HG02759 (cell line): ENCODE results near the gene VSTM4.

Experiments
- ATAC-seq: cut with Tn5 transposase; IDR thresholded peaks from one replicate; pipeline ENCODE4 v1.9.1; 2021; ENCODE audit warnings: mild to moderate bottlenecking, moderate library complexity; ENCODE audit not compliant: unreplicated experiment

VSTM4 gene

GRCh38 chr10:49118430-49119074 lies 3.2 kb upstream of the VSTM4 start:
- no peak for ATAC-seq

GRCh38 chr10:49117376-49118070 lies 2.2 kb upstream of the VSTM4 start:
- ATAC-seq, result no peak

DNA sequence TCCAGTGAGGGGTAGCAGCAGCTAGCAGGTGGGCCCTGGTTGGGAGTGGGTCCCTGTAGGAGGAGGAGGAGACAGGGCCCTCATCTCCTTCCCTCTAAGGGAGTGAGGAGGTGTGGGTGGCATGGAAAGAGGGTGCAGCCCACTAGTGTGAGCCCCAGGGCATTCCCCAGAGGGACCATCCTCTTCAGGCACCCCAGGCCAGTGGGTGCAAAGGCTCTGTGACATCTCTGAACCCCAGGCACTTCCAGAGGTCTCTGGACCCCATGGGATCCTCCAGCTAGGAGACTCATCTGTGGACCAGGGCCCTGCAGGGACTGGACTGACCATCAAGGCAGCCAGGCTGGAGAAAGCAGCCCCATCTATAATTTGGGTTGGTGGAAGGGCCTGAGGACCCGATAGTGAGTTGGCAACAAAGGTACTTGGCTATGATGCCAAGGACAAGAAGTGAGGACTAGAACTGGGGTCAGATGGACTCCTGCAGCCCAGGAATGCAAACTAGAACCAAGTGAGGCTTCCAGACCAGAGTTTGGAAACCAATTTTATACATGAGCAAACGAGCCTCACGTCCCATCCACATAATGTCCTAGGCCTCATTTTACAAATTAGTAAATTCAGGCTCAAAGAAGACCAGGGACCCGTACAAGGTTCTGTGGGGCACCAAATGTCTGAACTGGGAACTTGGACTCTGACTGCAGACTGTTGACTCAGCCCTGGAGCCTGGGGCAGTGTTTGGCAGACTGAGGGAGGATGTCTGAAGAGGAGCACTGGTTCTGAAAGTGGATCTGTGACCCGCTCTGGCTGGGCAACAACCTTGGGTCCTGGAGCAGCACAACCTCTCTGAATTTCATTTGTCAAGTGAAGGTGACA lies 1.4 kb upstream of the VSTM4 start:
- ATAC-seq, result no peak

DNA sequence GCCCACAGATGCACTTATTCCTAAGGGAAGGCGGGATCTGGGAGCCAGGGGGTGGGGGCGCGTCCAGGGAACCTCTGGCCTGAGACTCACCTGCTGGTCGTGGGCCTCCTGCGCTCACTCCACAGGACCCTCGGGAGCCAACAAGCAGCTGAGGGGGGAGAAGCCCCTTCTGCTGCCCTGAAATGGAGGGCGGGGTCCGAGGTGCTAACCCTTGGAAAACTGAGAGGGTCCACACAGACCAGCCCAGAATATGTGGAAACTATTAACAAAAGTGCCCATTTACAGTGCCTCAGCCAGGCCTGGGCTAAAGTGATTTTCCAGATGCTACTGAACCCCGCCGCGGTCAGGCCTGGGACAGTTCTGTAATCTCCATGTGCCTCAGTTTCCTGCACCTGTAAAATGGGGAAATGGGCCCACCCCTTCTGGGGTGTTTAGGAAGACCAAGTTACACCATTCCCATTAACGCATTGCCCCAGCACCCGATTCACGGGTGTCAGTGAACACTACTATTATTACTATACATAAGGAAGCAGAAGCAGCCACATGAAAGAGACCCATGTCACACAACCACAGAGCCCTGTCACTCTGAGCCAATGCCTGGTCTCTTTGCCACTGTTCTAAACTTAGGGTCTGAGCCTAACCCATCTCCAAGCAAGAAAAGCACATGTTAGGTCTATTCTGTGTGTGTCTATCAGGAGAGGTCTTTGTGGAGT lies 630 bp upstream of the VSTM4 start:
- no peak for ATAC-seq

- ATAC-seq, result no peak
Measured at GRCh38 chr10:49114718-49115014, 656 bp downstream of the VSTM4 start.

- no peak for ATAC-seq
Measured at GRCh38 chr10:49113741-49114141, 1.6 kb downstream of the VSTM4 start.

DNA sequence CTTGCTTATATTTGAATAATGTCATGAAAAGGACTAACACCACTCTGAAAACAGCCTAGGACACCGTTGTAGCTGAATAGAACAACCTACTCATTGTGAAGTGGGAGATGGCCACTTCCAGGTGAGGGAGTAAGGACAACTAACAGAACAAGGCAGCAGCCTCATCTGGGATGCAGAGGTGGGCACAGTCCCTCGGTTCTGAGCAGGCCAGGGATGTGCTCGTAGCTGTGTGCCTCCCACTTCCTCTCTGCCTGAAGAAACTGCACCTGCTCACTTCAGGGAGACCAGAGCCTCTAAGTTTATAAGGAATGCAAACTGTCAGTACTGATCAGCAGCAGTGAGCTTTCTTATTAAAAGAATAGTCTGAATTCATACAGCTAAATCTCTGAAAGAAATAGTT lies 2.5 kb downstream of the VSTM4 start:
- ATAC-seq, result no peak

DNA sequence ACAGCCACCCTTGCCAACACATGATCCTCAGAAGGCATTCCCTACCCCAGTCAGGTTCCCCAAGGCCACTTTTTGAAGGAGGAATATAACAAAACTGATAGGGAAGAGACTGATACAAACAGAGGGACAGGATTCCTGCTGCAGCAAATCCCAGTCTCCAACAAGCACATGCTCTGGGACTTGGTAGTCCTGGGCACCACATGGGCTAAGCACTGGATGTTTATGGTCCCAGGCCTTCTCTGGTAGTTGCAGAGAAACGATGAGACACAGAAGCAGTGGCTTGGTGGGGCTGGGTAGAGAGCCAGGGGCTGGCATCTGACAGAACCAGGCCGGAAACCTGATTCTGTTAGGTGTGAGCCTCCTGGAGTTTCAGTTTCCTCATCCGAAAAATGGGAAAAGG lies 3.2 kb downstream of the VSTM4 start:
- ATAC-seq, result no peak

- no peak for ATAC-seq
Measured at GRCh38 chr10:49111320-49111698, 4.0 kb downstream of the VSTM4 start.

DNA sequence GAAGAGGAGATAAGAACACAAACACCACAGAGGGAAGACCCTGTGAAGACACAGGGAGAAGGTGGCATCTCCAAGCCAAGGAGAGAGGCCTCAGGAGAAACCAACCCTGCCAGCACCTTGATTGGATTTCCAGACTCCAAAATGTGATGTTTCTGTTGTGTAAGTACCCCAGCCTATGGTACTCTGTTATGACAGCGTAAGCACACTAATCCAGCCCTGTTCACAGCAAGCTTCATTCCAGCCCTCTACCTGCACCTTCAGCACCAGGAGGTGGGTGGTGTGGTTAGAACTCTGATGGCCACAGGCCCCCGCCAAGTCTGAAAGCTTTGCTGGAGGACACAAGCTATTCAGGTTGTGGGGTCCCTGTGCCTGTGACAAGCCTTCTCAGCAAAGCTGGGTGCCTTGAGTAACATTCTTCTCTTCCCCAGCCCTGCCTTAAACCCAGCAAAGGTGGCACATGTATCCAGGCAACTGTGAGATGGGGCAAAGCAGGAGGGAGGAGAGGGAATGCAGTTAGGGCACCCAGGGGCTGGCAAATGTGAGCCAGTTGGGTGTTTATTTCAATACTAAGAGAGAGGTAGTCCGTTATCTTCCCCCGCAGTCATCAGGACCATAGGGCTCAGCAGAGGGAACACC lies 4.5 kb downstream of the VSTM4 start:
- no peak for ATAC-seq

GRCh38 chr10:49109669-49110340 lies 5.5 kb downstream of the VSTM4 start:
- no peak for ATAC-seq

- no peak for ATAC-seq
Measured at GRCh38 chr10:49108656-49109055, 6.7 kb downstream of the VSTM4 start.

DNA sequence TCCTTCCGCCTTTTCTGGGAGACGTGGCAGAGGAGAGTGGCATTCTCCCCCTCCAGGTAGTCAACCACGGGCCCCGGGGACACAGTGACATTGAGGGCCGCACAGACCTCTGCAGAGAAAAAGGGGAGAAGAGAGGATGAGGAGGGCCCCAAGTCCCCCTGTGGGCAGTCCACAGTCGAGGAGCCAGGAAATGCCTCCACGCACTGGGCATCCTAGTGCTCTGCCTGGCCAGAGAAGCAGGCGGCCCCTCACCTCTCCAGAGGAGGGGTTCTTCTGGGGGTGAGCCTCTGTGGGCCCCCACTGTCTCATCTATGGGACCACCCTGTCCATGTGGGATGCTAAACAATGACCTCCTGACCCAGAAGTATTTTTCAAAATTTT lies 7.4 kb downstream of the VSTM4 start:
- no peak for ATAC-seq

DNA sequence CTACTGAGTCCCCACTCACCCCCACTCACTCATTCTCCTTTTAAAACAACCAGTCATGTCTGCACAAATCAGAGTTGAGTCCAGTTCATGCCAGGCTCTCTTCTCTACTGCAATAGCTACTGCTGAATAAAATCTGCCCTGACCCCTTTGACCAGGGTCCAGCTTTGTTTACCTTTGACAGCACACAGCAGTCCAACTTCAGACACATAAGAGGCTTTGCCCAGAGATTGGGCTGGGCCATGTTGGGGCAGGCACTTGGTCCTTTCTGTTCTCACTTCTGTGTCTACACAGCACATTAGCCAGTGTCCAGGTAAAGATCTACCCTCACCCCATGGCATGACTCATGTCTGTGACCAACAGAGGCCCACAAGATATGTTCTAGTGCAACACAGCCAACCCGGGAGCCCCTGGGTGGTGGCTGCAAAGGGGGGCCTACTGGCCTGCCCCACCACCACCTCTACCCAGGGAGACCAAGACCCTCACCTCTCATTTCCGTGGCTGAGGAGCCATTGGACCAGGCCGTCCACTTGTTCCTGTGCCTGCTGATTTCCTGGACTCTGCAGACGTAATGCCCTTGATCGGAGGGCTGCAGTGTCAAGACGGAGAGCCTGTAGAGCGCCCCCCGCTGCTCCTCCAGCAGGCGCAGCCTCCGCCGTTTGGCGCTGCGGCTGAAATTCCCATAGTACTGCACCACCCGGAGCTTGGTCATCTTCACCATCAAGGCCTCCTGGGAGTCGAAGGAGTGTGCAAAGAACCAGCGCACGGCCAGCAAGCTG lies 8.0 kb downstream of the VSTM4 start:
- no peak for ATAC-seq

GRCh38 chr10:49106451-49106850 lies 8.9 kb downstream of the VSTM4 start:
- no peak for ATAC-seq

DNA sequence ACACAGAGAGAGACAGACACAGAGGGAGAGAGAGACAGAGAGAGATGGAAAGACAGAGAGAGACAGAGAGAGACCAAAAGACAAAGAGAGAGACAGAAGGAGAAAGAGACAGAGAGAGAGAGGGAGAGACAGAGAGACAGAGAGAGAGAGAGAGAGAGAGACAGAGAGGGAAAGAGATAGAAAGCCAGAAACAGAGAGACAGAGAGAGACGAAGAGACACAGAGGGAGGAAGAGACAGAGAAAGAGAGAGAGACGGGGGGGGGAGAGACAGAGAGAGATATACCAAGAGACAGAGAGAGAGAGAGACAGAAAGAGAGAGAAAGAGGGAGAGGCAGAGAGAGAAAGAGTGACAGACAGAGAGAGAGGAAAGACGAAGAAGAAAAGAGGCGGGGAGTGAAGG lies 10.2 kb downstream of the VSTM4 start:
- ATAC-seq, result no peak

GRCh38 chr10:49104323-49104722 lies 11.0 kb downstream of the VSTM4 start:
- no peak for ATAC-seq

DNA sequence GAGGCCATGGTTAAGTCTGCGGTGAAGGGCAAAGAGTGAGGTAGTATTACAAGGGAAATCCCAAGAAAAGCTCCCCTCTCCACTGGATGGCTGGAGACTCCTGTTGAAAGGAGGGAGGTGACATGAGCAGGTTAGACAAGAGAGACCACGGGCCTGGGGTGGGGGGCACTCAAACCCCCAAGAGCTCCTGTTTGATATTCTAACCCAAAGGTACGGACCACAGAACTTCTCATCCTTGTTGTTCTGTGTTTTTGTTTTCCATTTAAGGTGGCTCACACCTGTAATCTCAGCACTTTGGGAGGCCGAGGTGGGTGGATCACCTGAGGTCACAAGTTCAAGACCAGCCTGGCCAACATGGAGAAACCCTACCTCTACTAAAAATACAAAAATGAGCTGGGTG lies 11.6 kb downstream of the VSTM4 start:
- no peak for ATAC-seq

DNA sequence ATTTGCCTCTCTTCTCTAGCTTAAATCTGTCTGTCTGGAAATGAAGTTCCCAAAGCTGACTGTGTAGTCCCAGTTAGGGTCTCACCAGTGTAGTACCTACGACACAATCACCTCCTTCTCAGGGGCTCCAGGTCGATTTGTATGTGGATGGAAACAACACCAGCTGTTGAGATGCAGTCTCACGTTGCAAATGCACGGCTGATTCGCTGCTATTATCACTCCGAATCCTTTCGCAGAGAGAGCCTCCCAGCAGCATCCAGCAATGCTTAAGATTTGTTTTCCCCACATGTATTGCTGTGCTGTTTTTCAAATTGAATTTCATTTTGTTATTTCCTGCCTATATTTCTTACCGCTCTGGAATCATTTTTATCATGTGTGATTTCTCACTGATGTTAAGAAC lies 16.3 kb downstream of the VSTM4 start:
- no peak for ATAC-seq
